Vagina (tissue), 2 donors: ENCODE results near the gene KLK2. TPM values are rescaled to one million over a fixed set of nuclear protein-coding genes. Genes with fewer than 3 reads are reported as not detected.

Source experiments
- DNase-seq, 2 donors: peaks; one replicate each; pipeline ENCODE4 v3.0.0-alpha.2; 2017; ENCODE audit errors: extremely low spot score in 2 of 2
- H3K27ac ChIP-seq: fragments of 200-600 bp; sonication (generic); one replicate; pipeline ENCODE4 v1.5.1; 2019
- H3K27me3 ChIP-seq: fragments of 200-600 bp; sonication (generic); one replicate; pipeline ENCODE4 v1.5.1; 2019
- H3K36me3 ChIP-seq, 2 donors: fragments of 200-600 bp; sonication (generic); one replicate each; pipeline ENCODE4 v1.5.1; 2017 to 2019
- H3K4me1 ChIP-seq: fragments of 200-600 bp; sonication (generic); one replicate; pipeline ENCODE4 v1.5.1; 2019
- H3K4me3 ChIP-seq, 2 donors: fragments of 200-600 bp; sonication (generic); 1 replicate in 1 of 2; 2 replicates in 1 of 2; pipeline ENCODE4 v1.5.1; 2016 to 2019
- H3K9me3 ChIP-seq: fragments of 200-600 bp; sonication (generic); one replicate; pipeline ENCODE4 v1.5.1; 2019
- CTCF ChIP-seq, 3 experiments: fragments of 450-650 bp in 2 of 3; fragments of 200-600 bp in 1 of 3; sonication (generic) in 1 of 3; IDR thresholded peaks; one replicate each; pipeline ENCODE4 v1.5.1; 2017 to 2019; ENCODE audit warnings: antibody characterized with exemption in 3 of 3, mild to moderate bottlenecking in 2 of 3, moderate library complexity in 2 of 3
- POLR2A ChIP-seq, 2 donors: fragments of 450-650 bp; IDR thresholded peaks; one replicate each; pipeline ENCODE4 v1.6.1; 2017; ENCODE audit warnings: antibody characterized with exemption in 2 of 2, mild to moderate bottlenecking in 2 of 2, moderate library complexity in 2 of 2
- POLR2AphosphoS5 ChIP-seq, 2 donors: sonication (generic); formaldehyde crosslinking; IDR thresholded peaks; one replicate each; pipeline ENCODE4 v1.9.0; 2017; ENCODE audit warnings: antibody characterized with exemption in 2 of 2, mild to moderate bottlenecking in 2 of 2, low read depth in 1 of 2; ENCODE audit not compliant: insufficient read depth in 1 of 2
- intact Hi-C: fragments of 100-400 bp; cut with DNase I; formaldehyde crosslinking; loops from one replicate; pipeline ENCODE4 v1.15.1; 2023
- total RNA-seq: library from RNA; depleted of rRNA; stranded (reverse); fragments of >200 nt; gene quantifications from one replicate; pipeline ENCODE4 v1.2.3, GENCODE V29; 2016

The KLK2 gene
- total RNA-seq, 1 donor from 2014 or later = not detected

GRCh38 chr19:50839712-50840655 is 33.3 kb upstream of the KLK2 start:
- no peaks in the 10 kb centered on the region for H3K36me3 ChIP-seq
- TF ChIP-seq POLR2A (IDR thresholded peaks at IDR 0.05) (no peak), POLR2AphosphoS5 (IDR thresholded peaks at IDR 0.05; ENCODE audit: insufficient read depth in 1 of 2, low read depth in 1 of 2) (no peak)
- no peaks in the 10 kb centered on the region for H3K9me3 ChIP-seq
- no peak overlapping the region for H3K27ac ChIP-seq
- no peaks in the 10 kb centered on the region for H3K27me3 ChIP-seq
- H3K4me1 ChIP-seq = peaks cover 15% of the 10 kb centered on the region
- no peak for DNase-seq
- H3K4me3 ChIP-seq = no peak overlapping the region
- intact Hi-C loops = no loop called here

DNA sequence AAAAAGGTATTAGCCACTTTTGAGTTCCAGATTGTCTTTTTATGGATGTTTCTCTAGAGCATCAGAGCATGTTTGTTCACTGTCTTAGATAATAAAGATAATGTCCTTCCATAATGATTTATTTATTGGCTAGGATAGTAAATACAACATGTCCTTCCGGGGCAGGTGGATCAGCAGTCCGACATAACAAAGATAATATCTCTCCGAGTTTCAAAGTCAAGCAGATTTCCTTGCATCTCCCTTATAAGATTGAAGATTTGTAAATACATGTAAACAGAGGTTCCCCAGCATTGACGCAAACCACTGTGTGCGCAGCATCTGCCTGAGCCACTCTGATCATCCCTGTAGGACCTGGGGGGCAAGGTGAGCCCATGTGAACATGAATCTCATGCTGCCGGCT is 31.1 kb upstream of the KLK2 start:
- Histone ChIP-seq H3K9me3 (no peaks in the 10 kb centered on the region), H3K4me1 (no peaks in the 10 kb centered on the region), H3K27ac (no peak overlapping the region), H3K4me3 (no peak overlapping the region), H3K36me3 (no peaks in the 10 kb centered on the region), H3K27me3 (no peaks in the 10 kb centered on the region)
- intact Hi-C loops = no loop called here
- TF ChIP-seq POLR2AphosphoS5 (IDR thresholded peaks at IDR 0.05; ENCODE audit: insufficient read depth in 1 of 2, low read depth in 1 of 2) (no peak), POLR2A (IDR thresholded peaks at IDR 0.05) (no peak), CTCF (IDR thresholded peaks at IDR 0.05) (no peak)
- no peak for DNase-seq

- Histone ChIP-seq H3K36me3 (no peaks in the 10 kb centered on the region), H3K9me3 (no peaks in the 10 kb centered on the region), H3K27me3 (no peaks in the 10 kb centered on the region), H3K4me1 (no peaks in the 10 kb centered on the region), H3K4me3 (no peak overlapping the region), H3K27ac (no peak overlapping the region)
- no peak for DNase-seq
- TF ChIP-seq CTCF (IDR thresholded peaks at IDR 0.05) = no peak
- no peak for TF ChIP-seq POLR2AphosphoS5 (IDR thresholded peaks at IDR 0.05; ENCODE audit: insufficient read depth in 1 of 2, low read depth in 1 of 2)
- no peak for TF ChIP-seq POLR2A (IDR thresholded peaks at IDR 0.05)
- intact Hi-C loops = no loop called here
These were observed 30.0 kb upstream of the KLK2 start for GRCh38 chr19:50843205-50843604.

DNA sequence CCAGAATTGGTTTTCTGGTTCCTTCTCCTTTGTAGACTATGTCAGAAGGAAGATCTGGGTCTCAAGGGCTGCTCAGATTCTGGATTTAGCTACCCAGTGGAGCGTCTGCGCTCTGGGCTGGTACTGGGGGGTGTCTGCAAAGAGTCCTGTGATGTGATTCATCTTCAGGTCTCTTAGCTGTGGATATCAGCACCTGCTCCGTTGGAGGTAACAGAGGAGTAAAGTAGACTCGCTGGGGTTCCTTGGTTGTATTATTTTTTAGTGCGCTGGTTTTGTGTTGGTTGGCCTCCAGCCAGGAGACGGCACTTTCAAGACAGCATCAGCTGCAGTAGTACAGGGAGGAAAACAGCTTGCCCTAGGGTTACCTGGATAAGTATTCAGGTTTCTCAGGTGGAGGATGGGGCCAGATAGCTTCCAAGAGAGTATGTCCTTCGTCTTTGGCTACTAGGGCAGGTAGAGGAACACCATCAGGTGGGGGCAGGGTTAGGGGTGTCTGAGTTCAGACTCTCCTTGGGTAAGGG is 29.5 kb upstream of the KLK2 start:
- Histone ChIP-seq H3K27me3 (no peaks in the 10 kb centered on the region), H3K4me3 (no peak overlapping the region), H3K27ac (no peak overlapping the region), H3K4me1 (no peaks in the 10 kb centered on the region), H3K9me3 (no peaks in the 10 kb centered on the region), H3K36me3 (no peaks in the 10 kb centered on the region)
- DNase-seq = no peak
- intact Hi-C loops = no loop called here
- TF ChIP-seq CTCF (IDR thresholded peaks at IDR 0.05) (no peak), POLR2A (IDR thresholded peaks at IDR 0.05) (no peak), POLR2AphosphoS5 (IDR thresholded peaks at IDR 0.05; ENCODE audit: insufficient read depth in 1 of 2, low read depth in 1 of 2) (no peak)

DNA sequence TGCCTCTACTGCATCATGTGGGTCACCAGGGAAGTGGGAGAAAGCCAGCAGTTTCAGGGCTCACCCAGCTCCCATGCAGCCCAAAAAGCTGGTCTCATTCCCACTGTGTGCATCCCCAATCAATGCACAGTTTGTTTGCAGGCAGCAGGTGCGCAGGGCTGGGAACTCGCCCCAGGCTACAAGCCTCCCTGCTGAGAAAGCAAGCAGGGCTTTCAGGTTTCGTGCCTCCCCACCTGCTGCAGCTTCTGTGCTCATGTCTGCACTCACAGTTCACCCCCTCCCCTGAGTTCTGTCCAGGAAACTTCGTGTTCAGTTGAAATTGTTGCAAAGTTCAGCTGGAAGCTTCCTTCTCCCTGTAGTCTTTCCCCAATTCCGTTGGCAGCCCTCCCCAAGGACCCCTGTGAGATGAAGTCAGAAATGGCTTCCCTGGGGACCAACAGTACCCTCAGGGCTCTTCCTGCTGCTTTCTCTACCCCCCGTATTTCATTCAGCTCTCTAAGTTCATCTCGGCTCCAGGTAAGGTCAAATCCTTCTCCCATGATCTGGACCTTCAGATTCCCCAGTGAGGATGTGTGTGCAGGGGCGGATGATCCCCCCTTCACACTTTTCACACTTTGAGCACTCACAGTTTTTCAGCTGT is 28.8 kb upstream of the KLK2 start:
- Histone ChIP-seq H3K36me3 (no peaks in the 10 kb centered on the region), H3K27me3 (no peaks in the 10 kb centered on the region), H3K9me3 (no peaks in the 10 kb centered on the region), H3K27ac (no peak overlapping the region), H3K4me1 (no peaks in the 10 kb centered on the region), H3K4me3 (no peak overlapping the region)
- TF ChIP-seq CTCF (IDR thresholded peaks at IDR 0.05) (no peak), POLR2AphosphoS5 (IDR thresholded peaks at IDR 0.05; ENCODE audit: insufficient read depth in 1 of 2, low read depth in 1 of 2) (no peak), POLR2A (IDR thresholded peaks at IDR 0.05) (no peak)
- intact Hi-C loops = no loop called here
- DNase-seq = no peak
